CD8-positive, alpha-beta memory T cell (primary cell): ENCODE data around the gene HDAC1. TPM values are rescaled to one million over a fixed set of nuclear protein-coding genes. Genes with fewer than 3 reads are reported as not detected.
"Not testable (repeated sequence)": the region's sequence is repeated elsewhere in the genome, so short reads cannot be mapped to it uniquely, and the experiment has no call there.

ENCODE experiments used
- CTCF ChIA-PET: fragments of 350-600 bp; sonication (Branson Sonifier 250); formaldehyde crosslinking; loops from one replicate; lab custom pipeline; 2021; ENCODE audit warnings: antibody characterized with exemption; lab: Charles Lee
- POLR2A ChIA-PET: fragments of 350-600 bp; sonication (Branson Sonifier 250); formaldehyde crosslinking; loops from one replicate; lab custom pipeline; 2021; ENCODE audit warnings: antibody characterized with exemption; lab: Charles Lee
- DNase-seq, 5 donors: peaks; one replicate each; pipeline versions ENCODE4 v3.0.0 to v3.0.0-alpha.2; 2020 to 2022; ENCODE audit warnings: mixed read lengths in 1 of 5
- H3K27ac ChIP-seq: one replicate; pipeline ENCODE4 v1.7.0; 2013; ENCODE audit warnings: low read depth, mild to moderate bottlenecking, low read length, moderate library complexity
- H3K27me3 ChIP-seq: 2 replicates; pipeline ENCODE4 v1.7.0; 2013; ENCODE audit warnings: low read length, mild to moderate bottlenecking; ENCODE audit not compliant: insufficient read depth, poor library complexity, severe bottlenecking
- H3K36me3 ChIP-seq: 2 replicates; pipeline ENCODE4 v1.7.0; 2013; ENCODE audit warnings: mild to moderate bottlenecking, low read length, moderate library complexity; ENCODE audit not compliant: insufficient read depth
- H3K4me1 ChIP-seq: 2 replicates; pipeline ENCODE4 v1.7.0; 2013; ENCODE audit warnings: mild to moderate bottlenecking, low read length, moderate library complexity; ENCODE audit not compliant: insufficient read depth
- H3K4me3 ChIP-seq: 2 replicates; pipeline ENCODE4 v1.7.0; 2013; ENCODE audit warnings: mild to moderate bottlenecking, low read length
- H3K9me3 ChIP-seq: 2 replicates; pipeline ENCODE4 v1.7.0; 2013; ENCODE audit warnings: mild to moderate bottlenecking, low read length
- H3K27ac Mint-ChIP-seq, 8 donors: one replicate each; pipeline ENCODE4 v1.8.0; 2020 to 2021; ENCODE audit warnings: mixed read lengths in 8 of 8, mild to moderate bottlenecking in 6 of 8, inconsistent platforms in 3 of 8, moderate library complexity in 3 of 8
- H3K27me3 Mint-ChIP-seq, 2 donors: one replicate each; pipeline ENCODE4 v1.8.0; 2020 to 2021; ENCODE audit warnings: mixed read lengths in 2 of 2, mild to moderate bottlenecking in 1 of 2, moderate library complexity in 1 of 2
- H3K36me3 Mint-ChIP-seq, 3 donors: one replicate each; pipeline ENCODE4 v1.8.0; 2020 to 2021; ENCODE audit warnings: mixed read lengths in 3 of 3, inconsistent platforms in 1 of 3, mild to moderate bottlenecking in 1 of 3
- H3K4me1 Mint-ChIP-seq, 3 donors: one replicate each; pipeline ENCODE4 v1.8.0; 2020 to 2021; ENCODE audit warnings: mixed read lengths in 3 of 3, inconsistent platforms in 1 of 3, mild to moderate bottlenecking in 1 of 3
- H3K4me3 Mint-ChIP-seq, 7 donors: one replicate each; pipeline ENCODE4 v1.8.0; 2020 to 2021; ENCODE audit warnings: mixed read lengths in 7 of 7, mild to moderate bottlenecking in 6 of 7, moderate library complexity in 4 of 7, inconsistent platforms in 2 of 7
- H3K9me3 Mint-ChIP-seq, 5 donors: one replicate each; pipeline ENCODE4 v1.8.0; 2020 to 2022; ENCODE audit warnings: mixed read lengths in 5 of 5, mild to moderate bottlenecking in 3 of 5, moderate library complexity in 2 of 5, inconsistent platforms in 1 of 5
- polyA plus RNA-seq: library from polyadenylated mRNA; unstranded; fragments of 300-500 nt; fragmentation: Illumina TruSeq; gene quantifications from one replicate; pipeline ENCODE4 v1.2.3, GENCODE V29; 2021
- total RNA-seq, 2 experiments: library from RNA; stranded (reverse); gene quantifications; one replicate each; pipeline ENCODE4 v1.2.3, GENCODE V29; 2021

The HDAC1 gene
- total and polyA plus RNA-seq, 3 experiments from 2014 or later = 164 to 180 (median 172) TPM

- Histone ChIP-seq H3K36me3 (no peaks in the 10 kb centered on the region), H3K9me3 (no peaks in the 10 kb centered on the region), H3K27me3 (no peaks in the 10 kb centered on the region), H3K4me1 (peaks cover 31% of the 10 kb centered on the region), H3K27ac (peak overlapping the region; percentile 72), H3K4me3 (peak overlapping the region; percentile 49)
- Mint-ChIP-seq H3K4me3 (peak overlapping the region; percentile 80 to 96 (median 84)), H3K4me1 (peaks cover 31 to 49% (median 42%) of the 10 kb centered on the region in 3 donors), H3K27ac (peak overlapping the region; percentile 54 to 93 (median 88)), H3K9me3 (no peaks in the 10 kb centered on the region), H3K27me3 (no peaks in the 10 kb centered on the region), H3K36me3 (peaks cover 0 to 7% (median 0%) of the 10 kb centered on the region in 3 donors)
- CTCF ChIA-PET = interaction anchor here (1.1 to 3.7 kb wide), 8 partner anchors 11 to 172 kb away, joined by 3 to 28 read pairs (median 4); partner anchors contain the start of genes MARCKSL1 and TXLNA
- DNase-seq = peak; percentile 88 to 95 (median 90)
- POLR2A ChIA-PET = interaction anchor here (0.6 to 4.0 kb wide), 6 partner anchors 15 to 279 kb away, joined by 3 to 34 read pairs (median 3); partner anchors contain the start of genes BSDC1, HDAC1 and MARCKSL1
These were observed 59.7 kb downstream of the HDAC1 start for GRCh38 chr1:32351399-32352238.

- Histone ChIP-seq H3K4me3 (peak overlapping the region; percentile 49), H3K27ac (peak overlapping the region; percentile 72), H3K36me3 (no peaks in the 10 kb centered on the region), H3K4me1 (peaks cover 31% of the 10 kb centered on the region), H3K27me3 (no peaks in the 10 kb centered on the region), H3K9me3 (no peaks in the 10 kb centered on the region)
- Mint-ChIP-seq H3K9me3 (no peaks in the 10 kb centered on the region), H3K27ac (peak overlapping the region; percentile 17 to 92 (median 66)), H3K4me3 (peak overlapping the region; percentile 50 to 96 (median 72)), H3K36me3 (peaks cover 0 to 8% (median 0%) of the 10 kb centered on the region in 3 donors), H3K27me3 (no peaks in the 10 kb centered on the region), H3K4me1 (peaks cover 31 to 46% (median 42%) of the 10 kb centered on the region in 3 donors)
- CTCF ChIA-PET = interaction anchor here (1.6 to 3.7 kb wide), 4 partner anchors 16 to 104 kb away, joined by 3 to 28 read pairs (median 4); partner anchors contain the start of gene MARCKSL1
- POLR2A ChIA-PET = interaction anchor here (0.6 to 4.0 kb wide), 4 partner anchors 16 to 61 kb away, joined by 3 to 34 read pairs (median 6); partner anchors contain the start of genes BSDC1 and MARCKSL1
- no peak for DNase-seq
These were observed 60.4 kb downstream of the HDAC1 start for GRCh38 chr1:32352239-32352745.

GRCh38 chr1:32352831-32353383 is 61.0 kb downstream of the HDAC1 start:
- POLR2A ChIA-PET = interaction anchor here (0.6 to 4.0 kb wide), 4 partner anchors 16 to 62 kb away, joined by 3 to 34 read pairs (median 6); partner anchors contain the start of genes BSDC1 and MARCKSL1
- Histone ChIP-seq H3K9me3 (no peaks in the 10 kb centered on the region), H3K27me3 (no peaks in the 10 kb centered on the region), H3K4me3 (no peak overlapping the region), H3K27ac (no peak overlapping the region), H3K4me1 (peaks cover 31% of the 10 kb centered on the region), H3K36me3 (no peaks in the 10 kb centered on the region)
- DNase-seq = no peak
- peaks cover 31 to 46% (median 42%) of the 10 kb centered on the region in 3 donors for H3K4me1 Mint-ChIP-seq
- peaks cover 0 to 8% (median 0%) of the 10 kb centered on the region in 3 donors for H3K36me3 Mint-ChIP-seq
- no peaks in the 10 kb centered on the region for H3K9me3 Mint-ChIP-seq
- no peaks in the 10 kb centered on the region for H3K27me3 Mint-ChIP-seq
- H3K4me3 Mint-ChIP-seq = peak overlapping the region; percentile 37 to 96 (median 71)
- peak overlapping the region in 6 of 8 donors; percentile 11 to 70 (median 28) for H3K27ac Mint-ChIP-seq
- CTCF ChIA-PET = interaction anchor here (1.6 to 3.7 kb wide), 3 partner anchors 16 to 105 kb away, joined by 3 to 28 read pairs (median 6); partner anchors contain the start of gene MARCKSL1

- Histone ChIP-seq H3K4me3 (no peak overlapping the region), H3K27ac (no peak overlapping the region), H3K36me3 (no peaks in the 10 kb centered on the region), H3K27me3 (no peaks in the 10 kb centered on the region), H3K4me1 (peaks cover 31% of the 10 kb centered on the region), H3K9me3 (no peaks in the 10 kb centered on the region)
- Mint-ChIP-seq H3K9me3 (no peaks in the 10 kb centered on the region), H3K4me3 (peak overlapping the region; percentile 37 to 96 (median 71)), H3K4me1 (peaks cover 29 to 45% (median 36%) of the 10 kb centered on the region in 3 donors), H3K27me3 (no peaks in the 10 kb centered on the region), H3K27ac (peak overlapping the region in 7 of 8 donors; percentile 11 to 83 (median 30)), H3K36me3 (peaks cover 0 to 8% (median 0%) of the 10 kb centered on the region in 3 donors)
- POLR2A ChIA-PET = interaction anchor here (2.5 to 4.0 kb wide), 3 partner anchors 17 to 41 kb away, joined by 8 to 34 read pairs (median 10); partner anchors contain the start of genes BSDC1 and MARCKSL1
- CTCF ChIA-PET = interaction anchor here (1.6 to 3.7 kb wide), 3 partner anchors 17 to 105 kb away, joined by 3 to 28 read pairs (median 6); partner anchors contain the start of gene MARCKSL1
- DNase-seq = no peak
These were observed 61.5 kb downstream of the HDAC1 start for GRCh38 chr1:32353431-32353830.

- peak overlapping the region in 4 of 8 donors; percentile 30 to 90 (median 69) for H3K27ac Mint-ChIP-seq
- Histone ChIP-seq H3K4me1 (peaks cover 26% of the 10 kb centered on the region), H3K9me3 (no peaks in the 10 kb centered on the region), H3K36me3 (no peaks in the 10 kb centered on the region), H3K27me3 (no peaks in the 10 kb centered on the region), H3K27ac (no peak overlapping the region), H3K4me3 (no peak overlapping the region)
- no peaks in the 10 kb centered on the region for H3K27me3 Mint-ChIP-seq
- POLR2A ChIA-PET = interaction anchor here (2.5 kb wide), 1 partner anchor 18 kb away, joined by 8 read pairs; the partner anchor contains the start of gene MARCKSL1
- H3K4me1 Mint-ChIP-seq = peaks cover 26 to 39% (median 30%) of the 10 kb centered on the region in 3 donors
- CTCF ChIA-PET = interaction anchor here (1.2 to 2.7 kb wide), 3 partner anchors 18 to 106 kb away, joined by 3 to 6 read pairs (median 5); no protein-coding TSS in a partner anchor
- H3K4me3 Mint-ChIP-seq = peak overlapping the region; percentile 9 to 86 (median 23)
- DNase-seq = no peak
- H3K36me3 Mint-ChIP-seq = peaks cover 0 to 8% (median 0%) of the 10 kb centered on the region in 3 donors
- H3K9me3 Mint-ChIP-seq = no peaks in the 10 kb centered on the region
These were observed 62.1 kb downstream of the HDAC1 start for GRCh38 chr1:32353886-32354570.

GRCh38 chr1:32355778-32356177 is 63.9 kb downstream of the HDAC1 start:
- H3K9me3 Mint-ChIP-seq, DNase-seq, H3K9me3 ChIP-seq, H3K27ac ChIP-seq, H3K4me3 ChIP-seq, H3K36me3 Mint-ChIP-seq, H3K36me3 ChIP-seq, H3K27me3 ChIP-seq, H3K27me3 Mint-ChIP-seq: not testable (repeated sequence)
- Mint-ChIP-seq H3K4me1 (peaks cover 25 to 35% (median 26%) of the 10 kb centered on the region in 3 donors), H3K27ac (peak overlapping the region in 1 of 8 donors; percentile 55), H3K4me3 (peak overlapping the region in 1 of 7 donors; percentile 37)
- ChIA-PET CTCF (interaction anchor here (1.1 to 1.7 kb wide), 4 partner anchors 10 to 139 kb away, joined by 3 to 4 read pairs (median 3); no protein-coding TSS in a partner anchor), POLR2A (interaction anchor here (2.5 kb wide), 1 partner anchor 20 kb away, joined by 8 read pairs; the partner anchor contains the start of gene MARCKSL1)
- H3K4me1 ChIP-seq = peaks cover 24% of the 10 kb centered on the region
